Activated CD8-positive, alpha-beta memory T cell treated with anti-CD3 and anti-CD28 coated beads, Interleukin-2, amount 50 U/mL, for 24 hours (primary cell): Measurements from ENCODE around the gene KRT3.
"Not testable (repeated sequence)": the region's sequence is repeated elsewhere in the genome, so short reads cannot be mapped to it uniquely, and the experiment has no call there.

ENCODE experiments used
- DNase-seq: peaks from one replicate; pipeline ENCODE4 v3.0.0-alpha.2; 2020; ENCODE audit errors: extremely low read depth

Gene KRT3

DNA sequence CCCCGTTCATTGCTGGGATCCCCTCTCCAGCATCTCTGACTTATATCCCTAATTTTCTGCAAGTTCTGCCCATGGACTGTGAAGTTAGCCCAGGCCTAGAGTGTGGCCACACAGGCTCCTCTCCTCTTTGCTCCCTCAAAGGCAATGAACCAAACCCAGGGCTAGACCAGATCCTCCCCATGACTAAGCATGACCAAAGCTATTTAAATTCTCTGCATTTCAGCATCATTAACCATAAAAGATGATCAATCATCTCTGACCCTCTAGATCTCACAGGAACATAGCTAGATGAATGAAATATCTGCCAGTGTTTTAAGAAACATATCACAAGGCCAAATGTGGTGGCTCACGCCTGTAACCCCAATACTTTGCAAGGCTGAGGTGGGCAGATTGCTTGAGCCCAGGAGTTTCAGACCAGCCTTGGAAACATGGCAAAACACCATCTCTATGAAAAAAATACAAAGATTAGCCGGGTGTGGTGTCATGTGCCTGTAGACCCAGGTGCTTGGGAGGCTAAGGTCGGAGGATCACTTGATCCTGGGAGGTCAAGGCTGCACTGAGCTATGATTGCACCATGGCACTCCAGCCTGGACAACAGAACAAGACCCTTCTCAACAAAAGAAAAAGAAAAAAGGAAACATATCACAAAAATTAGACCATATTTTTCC, 2.2 kb upstream of the KRT3 start:
- no peak for DNase-seq

DNA sequence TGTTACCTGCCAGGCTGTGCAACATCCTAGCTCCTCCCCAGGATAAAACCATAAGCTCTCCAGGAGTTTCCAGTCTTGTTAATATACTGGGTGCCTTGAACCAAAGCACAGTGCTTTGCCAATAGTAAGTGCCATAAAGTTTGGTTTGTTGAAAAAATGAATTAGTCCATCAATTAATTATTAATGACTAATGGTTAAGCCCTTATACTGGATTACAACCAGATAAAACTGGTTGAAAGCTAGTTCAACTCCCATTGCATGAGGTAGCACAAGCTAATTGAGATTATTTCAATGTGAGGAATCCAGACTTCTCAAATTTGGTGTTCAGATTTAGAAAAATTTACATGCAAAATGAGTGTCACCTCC, 1.6 kb upstream of the KRT3 start:
- DNase-seq = no peak

DNA sequence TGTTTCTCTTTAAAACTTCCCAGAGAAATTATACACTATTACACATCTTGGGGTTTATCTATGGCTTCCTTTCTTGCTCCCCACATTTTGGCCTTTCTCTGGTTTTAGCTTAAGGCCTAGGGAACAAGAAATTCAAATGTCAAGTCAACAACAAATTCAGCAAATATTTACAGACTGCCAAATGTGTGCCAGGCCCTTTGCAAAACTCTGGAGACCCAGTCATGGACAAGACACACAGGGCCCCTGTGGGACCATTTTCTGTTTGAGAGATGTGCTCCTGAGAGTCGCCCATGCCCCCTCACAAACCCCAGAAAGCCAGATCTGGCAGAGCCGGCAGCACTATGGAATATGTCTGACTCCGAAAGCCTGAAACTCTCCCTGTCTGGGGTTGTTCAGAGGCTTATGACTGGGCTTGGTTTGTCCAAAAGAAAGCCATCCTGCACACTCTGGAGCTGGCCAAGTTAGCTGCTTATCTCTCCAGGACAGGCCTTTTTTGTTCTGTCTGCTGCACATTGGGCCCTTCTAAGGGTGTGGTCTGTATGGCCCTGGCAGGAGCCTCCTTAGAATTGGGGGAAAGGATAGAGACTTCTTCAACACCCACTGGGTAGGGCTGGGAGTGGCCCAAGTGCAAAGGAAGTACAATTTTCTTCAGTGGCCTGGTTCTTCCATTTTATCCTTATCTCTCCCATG, 1.1 kb upstream of the KRT3 start:
- DNase-seq = no peak

DNA sequence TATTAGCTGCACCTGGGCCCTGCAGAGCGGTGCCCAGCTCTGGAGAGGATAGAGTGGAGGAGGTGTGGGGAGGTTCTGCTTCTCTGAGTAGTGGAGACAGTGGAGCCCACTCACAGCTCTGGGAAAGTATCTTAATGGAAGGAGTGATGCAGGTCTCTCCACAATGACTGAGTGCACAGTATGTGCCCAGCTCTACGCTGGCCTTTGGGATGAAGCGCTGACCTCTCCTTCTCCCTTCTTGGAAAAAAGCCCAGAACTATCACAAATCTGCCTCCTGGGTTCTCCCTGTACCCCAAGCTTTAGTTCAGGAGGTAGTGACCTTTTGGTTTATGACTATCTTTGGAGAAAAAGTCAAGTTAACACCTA, 495 bp upstream of the KRT3 start:
- DNase-seq = no peak

DNA sequence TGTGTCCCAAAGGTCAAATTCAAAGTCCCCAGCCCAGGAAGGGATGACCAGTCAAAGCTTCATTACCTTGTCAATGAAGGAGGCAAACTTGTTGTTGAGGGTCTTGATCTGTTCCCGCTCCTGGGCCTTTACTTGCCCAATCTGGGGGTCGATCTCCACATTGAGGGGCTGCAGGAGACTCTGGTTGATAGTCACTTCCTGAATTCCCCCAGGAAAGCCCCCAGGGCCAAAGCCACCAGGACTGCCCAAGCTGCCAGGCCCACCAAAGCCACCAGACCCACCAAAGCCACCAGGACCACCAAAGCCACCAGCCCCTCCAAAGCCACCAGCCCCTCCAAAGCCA, 614 bp downstream of the KRT3 start:
- not testable (repeated sequence) for DNase-seq

DNA sequence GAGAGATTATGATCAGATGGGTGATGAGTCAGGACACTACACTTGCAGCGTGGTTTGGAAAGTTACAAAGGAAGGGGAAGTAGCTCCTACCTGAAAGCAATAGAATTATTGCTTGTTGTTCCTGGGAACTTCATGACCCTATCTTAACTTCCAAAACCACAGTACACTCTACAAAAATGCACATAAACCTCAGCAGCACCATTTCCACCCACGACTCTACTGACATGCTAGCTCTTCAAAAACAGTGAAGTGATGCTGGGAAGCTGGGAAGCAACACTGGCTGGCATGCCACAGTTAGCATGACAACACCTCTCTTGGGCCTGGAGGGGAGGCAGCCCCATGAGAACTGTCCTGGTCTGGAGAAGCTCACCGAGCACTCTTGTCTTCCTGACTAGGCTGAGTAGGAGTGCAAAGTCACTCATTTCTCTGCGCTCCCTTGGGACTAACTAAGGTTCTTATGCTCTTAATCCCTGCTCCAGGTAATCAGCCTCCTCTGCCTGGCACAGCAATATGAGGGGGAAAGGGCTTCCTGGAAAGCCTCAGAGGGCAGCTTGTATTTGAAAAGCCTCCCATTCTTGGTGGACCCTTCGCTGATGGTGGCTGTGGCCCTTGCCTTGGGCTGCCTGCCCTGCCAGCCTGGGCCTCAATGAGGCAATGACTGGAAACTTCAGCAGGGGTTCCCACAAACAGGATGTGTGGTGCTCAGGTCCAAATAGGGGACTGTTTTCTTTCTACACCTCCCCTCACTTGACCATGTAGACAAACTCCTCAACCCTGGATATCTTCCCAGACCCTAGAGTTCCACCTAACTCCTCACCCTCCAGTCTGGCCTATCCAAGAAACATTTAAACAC, 1.2 kb downstream of the KRT3 start:
- no peak for DNase-seq

DNA sequence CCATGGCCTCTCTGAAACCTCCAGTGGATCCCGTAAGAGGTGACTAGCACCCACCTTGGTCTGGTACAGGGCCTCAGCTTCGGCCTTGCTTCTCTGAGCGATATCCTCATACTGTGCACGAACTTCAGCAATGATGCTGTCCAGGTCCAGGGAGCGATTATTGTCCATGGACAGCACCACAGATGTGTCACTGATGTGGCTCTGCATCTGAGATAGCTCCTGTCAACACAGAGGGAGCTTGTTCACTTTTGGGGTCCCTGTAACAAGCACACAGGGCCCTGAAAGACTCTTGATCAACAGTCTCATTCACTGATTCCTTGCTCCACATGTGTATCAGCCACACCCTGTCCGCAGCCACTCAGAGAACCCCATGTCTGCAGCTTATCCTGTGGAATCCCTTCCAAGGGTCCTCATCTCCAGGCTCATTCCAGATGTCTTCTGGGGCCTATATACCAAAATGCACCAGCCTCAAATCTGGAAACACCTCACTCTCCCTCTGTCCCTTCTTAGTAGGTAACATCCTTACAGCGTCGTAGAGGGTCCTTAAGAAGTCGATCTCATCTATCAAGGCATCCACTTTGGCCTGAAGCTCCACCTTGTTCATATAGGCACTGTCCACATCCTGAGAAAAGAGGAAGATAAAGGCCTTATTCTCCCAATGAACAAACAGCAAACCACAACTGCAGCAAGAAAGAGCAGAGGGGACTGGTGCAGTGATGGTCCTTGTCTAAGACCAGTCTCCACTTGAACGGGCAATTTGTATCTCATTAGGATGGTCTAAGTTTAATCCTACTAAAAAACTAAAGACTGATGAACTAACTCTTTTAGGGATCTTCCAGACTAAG, 3.5 kb downstream of the KRT3 start:
- no peak for DNase-seq

DNA sequence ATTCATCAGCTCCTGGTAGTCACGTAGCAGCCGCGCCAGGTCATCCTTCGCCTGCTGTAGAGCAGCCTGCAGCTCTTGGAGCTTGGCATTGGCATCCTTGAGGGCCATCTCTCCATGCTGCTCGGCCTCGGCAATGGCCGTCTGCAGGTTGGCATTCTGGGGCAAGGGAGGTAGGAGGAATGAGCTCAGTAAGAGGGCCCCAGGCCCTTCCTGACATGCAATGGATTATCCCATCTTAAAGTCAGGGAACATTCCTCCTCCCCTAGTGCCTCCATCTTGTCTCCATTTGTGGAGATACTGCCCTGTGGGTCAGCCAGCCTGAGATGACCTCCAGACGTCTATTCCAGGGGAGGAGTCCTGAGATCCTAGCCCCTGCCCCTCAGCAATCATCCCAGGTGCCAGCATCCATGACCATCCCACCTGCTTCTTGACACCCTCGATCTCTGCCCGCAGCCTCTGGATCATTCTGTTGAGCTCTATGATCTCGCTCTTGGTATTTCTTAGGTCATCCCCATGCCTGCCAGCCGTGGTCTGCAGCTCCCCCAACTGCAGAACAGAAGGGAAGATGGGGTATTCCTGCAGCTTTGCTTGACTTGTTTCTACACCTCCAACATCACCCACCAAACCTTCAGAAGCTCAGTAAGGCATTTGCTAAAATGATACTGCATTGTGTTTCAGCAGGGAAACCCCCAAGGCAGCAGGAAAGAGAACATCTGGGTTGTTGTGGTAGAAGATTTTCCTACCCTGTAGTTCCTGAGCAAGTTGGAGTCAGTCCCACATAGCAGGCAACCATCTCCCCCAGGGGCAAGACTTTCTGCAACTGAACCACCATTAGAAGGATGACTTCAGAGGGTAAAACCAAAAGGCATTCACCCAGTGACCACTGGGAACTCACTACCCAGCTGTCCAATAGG, 4.4 kb downstream of the KRT3 start:
- no peak for DNase-seq

DNA sequence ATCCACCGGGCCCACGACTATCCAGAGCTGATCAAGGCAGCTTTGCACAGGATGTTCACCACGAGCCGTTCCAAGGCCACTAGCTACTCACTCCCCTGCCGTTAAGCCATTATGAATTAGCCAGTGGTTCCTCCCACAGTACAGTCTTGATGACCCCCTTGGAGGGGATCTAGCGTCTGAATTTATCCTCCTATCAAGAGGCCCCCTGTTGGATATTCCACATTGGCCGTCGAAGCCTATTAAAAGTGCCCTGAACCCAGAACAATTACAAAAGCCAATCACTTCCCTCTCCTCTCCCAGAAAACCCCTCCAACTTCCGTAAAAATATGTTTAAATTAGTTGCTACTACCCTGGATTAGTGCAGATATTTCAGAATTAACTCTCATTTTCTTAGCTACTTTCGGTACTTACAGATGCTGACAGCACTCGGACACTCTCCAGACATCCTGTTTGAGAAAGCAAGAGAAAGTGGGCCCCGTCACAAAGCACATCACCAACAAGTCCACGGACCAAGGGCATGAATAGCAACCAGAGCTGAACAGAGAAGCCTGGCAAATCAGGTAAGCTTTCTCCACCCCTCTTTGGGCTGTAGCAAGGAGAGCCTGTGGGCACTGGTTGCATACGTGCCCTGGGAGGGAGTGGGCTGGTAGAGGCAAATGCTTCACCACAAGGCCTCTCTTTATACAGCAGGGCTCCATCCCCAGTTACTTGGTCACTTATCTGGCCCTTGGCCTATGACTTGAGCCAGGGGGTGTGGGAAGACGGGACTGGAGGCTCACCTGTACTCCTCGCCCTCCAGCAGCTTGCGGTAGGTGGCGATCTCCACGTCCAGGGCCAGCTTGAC, 5.3 kb downstream of the KRT3 start:
- DNase-seq = no peak

DNA sequence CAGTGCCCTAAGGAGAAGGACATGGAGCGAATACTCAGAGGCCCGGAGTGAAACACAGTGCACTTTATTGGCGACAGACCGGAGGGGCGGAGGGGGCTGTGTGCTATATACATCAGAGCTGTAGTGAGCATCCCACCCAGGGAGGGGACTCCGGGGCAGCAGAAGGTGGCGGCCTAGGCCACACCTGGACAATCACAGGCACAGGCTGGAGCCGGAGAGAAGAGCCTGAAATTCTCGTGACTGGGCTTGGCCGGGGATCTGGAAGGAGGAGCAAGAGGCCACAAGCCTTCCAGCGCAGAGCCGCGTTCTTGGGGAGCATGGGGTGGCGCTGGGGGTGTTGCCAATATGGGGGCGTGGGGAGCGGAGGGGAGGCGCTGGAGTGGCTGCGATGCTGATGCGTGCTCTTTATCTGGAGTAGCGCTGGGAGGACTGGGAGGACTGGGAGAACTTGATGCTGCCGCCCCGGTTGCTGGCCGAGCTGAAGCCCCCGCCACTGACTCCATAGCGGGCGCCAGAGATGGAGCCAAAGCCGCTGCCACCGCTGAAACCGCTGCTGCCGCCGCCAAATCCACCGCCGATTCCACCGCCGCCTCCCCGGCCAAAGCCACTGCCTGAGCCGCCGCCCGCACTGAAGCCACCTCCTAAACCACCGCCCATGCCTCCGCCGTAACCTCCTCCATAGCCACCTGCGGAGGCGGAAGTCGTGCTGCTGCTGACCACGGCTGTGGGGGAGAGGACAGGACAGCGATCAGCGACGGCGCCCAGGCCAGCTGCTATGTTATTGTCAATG, 6.1 kb downstream of the KRT3 start:
- DNase-seq = no peak

DNA sequence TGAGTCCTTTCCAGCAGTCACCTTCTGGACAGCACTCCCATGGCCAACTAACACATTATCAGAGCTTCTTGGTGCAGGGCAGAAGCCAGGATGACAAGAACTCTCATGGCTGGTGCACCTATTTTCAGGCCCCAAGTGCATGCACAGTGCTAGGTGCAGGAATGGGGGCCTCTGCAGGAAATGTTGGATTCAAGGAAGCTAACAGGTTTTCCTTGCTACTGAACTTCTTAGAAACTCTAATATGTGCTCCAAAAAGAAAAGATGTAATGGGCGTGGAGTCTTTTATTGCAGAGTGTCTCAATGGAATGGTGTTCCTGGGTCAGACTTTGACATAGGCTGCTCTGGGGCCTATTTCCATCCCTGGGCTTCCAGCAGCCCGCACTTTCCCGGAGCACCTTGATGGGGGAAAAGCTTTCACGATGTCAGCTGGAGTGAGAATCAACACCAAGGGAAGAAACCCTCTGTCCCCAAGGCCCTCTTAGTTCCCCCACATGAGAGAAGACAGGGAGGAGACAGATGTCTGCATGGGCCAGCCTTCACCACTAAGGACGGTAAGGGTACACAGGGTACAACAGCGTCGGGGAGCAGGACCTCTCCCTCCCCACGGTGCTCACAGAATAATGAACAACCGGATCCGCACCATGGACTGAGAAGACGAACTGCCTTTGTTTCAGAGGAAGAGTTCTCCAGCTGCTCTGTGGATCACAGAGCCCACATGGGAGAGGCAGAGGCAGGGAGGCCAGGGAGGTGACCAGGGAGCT, 6.9 kb downstream of the KRT3 start:
- no peak for DNase-seq

DNA sequence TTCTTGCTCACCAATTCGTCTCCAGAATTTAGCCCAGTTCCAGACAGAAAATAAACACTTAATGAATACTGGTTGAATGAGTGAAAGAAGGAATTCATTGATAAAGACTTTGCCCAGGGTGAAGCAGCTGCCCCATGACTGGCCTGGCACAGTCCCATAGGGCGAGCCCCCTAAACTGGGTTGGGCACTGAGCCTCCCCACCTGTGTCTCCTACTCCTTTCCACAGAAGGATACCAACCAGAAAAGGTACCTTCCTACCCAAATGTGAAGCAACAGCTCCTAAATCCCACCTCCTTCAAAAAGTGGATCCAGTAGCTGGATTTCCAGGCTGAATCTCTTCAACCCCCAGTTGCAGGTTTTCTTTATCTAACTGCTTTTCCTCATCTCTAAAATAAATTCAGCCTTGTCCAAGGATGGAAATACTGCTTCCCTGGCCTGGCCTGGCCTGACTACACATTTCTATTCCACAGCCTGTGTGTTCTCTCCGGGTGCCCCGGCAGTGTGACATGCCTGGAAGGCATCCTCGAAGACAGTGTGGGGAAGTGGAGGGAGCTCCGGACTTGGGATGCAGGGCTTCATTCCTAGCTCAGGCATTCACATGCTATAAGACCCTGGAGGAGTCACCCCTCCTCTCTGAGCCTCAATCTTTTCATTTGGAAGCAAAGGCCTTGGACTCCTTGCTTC, 7.6 kb downstream of the KRT3 start:
- no peak for DNase-seq

DNA sequence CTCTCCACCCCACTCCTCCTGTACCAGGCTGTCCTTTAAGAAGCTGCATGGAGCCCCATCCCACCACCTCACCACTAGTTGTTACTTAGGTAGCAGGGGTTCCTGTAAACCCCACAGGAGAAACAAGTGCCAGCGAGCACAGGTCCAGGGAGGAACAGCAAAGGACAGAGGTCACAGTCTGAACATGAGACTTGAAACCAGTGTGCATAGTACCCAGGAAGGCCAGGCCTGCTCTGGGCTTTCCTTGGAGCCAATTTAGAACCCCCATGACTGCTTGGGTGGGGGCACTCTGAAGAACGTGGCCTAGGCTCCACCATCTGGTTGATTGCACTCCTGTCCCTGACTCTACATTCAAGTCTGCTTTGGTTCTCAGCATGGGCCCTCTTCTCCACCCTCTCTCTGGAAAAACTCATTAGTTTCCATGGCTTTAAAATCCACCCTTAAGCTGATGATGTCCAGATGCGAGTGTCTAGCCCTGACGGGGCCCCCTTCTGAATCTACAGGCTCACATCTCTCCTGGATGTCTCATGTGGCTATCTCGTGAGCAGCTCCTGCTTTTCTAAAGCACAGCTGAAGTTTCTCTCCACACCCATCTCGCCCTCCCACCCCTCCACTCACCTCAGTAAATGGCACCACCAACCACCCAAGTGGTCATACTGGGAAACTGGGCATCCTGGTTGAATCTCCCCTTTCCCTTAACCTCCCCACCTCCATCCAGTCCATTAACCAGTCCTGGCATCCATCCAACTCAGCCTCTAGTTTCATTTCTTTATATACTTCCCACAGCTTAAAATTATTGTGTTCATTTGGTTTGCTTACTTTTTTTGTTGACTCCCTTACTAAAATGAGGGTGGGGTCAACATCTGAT, 8.4 kb downstream of the KRT3 start:
- no peak for DNase-seq

DNA sequence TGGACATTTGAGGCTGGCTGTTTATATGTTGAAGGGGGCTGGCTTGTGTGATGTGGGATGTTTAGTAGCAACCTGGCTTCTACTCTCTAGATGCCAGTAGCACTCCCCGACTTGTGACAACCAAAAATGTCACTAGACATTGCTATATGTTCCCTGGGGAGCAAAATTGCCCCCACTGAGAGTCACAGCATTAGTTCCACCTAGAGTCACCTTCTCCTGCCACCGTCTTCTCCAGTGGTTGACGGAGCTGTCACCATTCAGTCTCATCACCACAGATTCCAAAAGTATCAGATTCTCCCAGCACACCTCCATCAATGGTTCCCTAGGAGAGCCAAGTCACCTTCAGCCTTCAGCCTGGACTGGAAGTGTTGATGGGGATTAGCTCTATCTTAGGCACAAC, 11.0 kb downstream of the KRT3 start:
- DNase-seq = no peak

DNA sequence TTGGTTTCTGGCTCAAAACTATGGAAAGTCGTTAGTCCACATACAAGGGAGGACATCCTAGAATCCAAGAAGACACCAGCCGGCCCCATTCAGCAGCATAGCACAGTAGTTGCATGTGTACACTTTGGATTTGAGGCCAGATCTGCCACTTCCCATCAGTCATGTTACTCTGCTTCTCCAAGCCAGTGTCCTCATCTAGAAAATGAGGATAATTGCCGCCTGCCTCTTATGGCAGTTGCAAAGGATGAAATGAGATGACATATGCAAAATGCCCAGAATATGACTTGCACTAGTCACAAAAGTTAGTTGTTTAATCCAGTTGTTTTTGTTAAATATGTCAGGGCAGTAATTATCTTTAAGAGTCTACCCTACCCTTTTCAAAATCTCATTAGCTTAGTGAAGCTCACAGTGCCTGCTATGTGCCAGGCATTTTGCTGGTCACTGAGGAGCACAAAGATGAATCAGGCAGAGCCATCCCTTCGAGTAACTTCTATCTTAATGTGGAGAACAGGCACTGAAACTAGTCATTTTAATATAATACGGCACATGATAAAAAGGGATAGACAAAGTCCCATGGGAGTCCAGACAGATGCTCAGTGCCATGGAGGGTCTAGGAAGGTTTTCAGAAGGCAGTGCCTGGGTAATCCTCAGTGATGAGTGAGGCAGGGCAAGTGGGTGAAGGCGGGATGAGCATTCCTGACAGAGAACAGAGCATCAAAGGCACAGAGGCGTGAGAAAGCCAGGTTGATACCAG, 12.2 kb downstream of the KRT3 start:
- no peak for DNase-seq

DNA sequence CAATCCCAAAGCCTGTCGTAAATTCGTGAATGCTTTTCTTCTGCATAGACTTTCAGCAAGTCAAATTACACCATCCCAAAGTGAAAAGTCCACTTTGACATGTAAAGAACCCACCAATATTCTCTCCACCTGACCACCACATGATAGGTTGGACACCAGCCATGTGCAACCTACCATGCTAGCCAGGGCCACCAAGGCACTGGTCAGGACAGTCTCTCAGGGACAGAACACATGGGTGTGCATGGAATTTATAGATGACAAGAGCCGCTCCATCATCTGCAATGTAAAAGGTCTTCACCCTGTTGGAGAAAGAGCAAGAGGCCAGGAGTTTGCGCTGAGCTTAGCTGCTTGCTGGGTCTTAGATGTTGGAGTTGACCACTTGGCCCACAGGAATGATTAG, 13.4 kb downstream of the KRT3 start:
- no peak for DNase-seq
